Skin of body (tissue), 2 donors: Measurements from ENCODE around the gene GRAMD2B. TPM values are rescaled to one million over a fixed set of nuclear protein-coding genes. Genes with fewer than 3 reads are reported as not detected.
A peak's percentile ranks its signal among the peaks of the same experiment; 100 is the strongest.

Experiments
- DNase-seq: peaks from one replicate; lab custom pipeline; 2025; lab: John Stamatoyannopoulos, UW
- total RNA-seq: library from RNA; depleted of rRNA; stranded (reverse); fragments of >200 nt; gene quantifications from one replicate; pipeline ENCODE4 v1.2.3, GENCODE V29; 2014

The GRAMD2B gene
- total RNA-seq, 1 donor from 2014 or later = 26.2 TPM

DNA sequence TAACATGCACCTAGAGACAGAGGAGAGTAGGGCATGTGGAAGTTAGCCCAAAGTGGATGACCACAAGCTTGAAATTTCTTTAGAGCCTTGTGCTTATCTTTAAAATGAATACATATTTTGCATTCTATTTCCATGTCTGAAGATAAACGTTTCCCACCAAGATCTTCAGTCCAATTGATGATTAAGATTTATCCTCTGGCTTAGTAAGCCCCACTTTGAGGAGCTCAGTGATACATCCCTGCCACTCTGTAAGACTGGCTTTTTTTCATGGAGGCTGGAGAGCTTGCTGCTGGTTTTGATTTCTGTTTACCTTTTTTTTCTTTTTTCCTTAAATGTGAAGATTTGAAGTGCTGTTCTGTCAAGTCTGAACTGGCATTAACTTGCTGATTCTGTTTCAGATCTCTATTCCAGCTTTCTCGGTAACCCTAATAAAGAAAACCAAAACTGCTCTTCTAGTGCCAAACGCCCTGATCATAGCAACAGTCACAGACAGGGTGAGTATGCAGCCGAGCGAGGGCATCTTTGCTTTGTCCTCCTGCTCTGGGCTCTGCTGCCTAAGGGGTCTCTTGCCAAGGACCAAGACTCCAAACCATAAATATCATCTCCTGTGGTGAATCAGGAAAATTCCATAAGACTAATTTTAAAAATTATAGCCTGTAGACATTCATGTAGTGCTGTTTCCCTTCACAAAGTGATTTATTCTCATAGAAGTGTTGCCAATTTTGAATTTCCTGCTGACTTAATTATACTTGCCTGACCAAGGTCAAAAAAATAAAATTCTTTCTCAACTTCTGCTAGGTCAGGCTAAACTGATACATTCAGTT lies 54.3 kb downstream of the GRAMD2B start:
- no peak for DNase-seq

- DNase-seq = no peak
Measured at GRCh38 chr5:126479810-126480209, 56.6 kb downstream of the GRAMD2B start.

DNA sequence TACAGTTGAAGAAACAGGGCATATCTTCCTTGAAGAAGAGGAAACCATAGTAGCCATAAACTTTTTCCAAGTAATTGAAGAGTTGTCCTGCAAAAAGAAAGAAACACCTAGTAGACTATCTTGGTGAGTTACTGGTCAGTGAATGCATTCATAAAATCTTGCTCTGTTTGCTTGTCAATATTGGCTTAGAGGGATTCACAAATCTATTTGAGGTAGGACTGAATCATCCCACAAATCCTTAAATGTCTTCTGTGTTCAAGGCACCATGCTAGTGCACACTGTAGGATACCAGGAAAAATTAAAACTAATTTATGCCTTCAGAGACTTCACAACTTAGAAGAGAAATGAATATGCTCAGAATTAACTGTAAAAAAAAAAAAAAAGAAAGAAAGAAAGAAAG lies 57.6 kb downstream of the GRAMD2B start:
- no peak for DNase-seq

- no peak for DNase-seq
Measured at GRCh38 chr5:126481243-126481642, 58.0 kb downstream of the GRAMD2B start.

GRCh38 chr5:126482591-126482990 lies 59.4 kb downstream of the GRAMD2B start:
- no peak for DNase-seq

GRCh38 chr5:126483156-126483555 lies 59.9 kb downstream of the GRAMD2B start:
- DNase-seq = no peak

DNA sequence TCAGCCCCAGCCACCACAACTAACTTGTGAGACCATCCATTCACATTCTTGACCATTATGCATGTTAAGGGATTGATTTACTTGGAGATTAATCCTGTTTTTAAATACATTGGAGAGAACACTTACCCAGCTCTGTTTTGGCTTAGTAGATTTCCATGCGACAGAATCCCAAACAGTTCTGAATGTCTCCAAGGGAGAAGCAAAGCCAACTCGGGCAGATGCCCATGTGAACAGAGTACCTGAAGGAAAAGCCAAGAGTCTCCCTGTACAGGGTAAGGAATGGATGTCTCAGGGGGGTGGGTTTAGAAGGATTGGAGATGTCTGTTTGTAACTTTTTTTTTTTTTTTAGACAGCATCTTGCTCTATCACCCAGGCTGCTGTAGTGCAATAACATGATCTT lies 61.0 kb downstream of the GRAMD2B start:
- no peak for DNase-seq

DNA sequence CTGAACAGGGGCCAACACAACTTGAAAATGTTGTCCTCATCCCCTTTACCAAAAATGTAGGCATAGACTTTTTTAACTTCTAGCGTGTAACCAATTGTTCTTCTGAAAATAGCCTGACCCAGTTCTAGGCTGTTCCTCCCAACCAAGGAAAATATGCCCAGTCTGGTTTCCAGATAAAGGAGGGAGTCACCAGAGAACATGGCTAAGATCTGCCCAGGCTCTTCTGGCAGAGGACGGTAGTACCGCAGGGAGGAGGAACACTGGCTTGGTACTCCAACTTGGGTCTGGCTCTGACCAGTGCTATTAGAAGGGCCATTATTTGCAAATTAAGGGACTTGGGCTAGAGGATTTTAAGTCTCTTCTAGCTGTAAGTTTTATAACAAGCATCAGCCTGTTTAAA lies 63.1 kb downstream of the GRAMD2B start:
- DNase-seq = no peak

GRCh38 chr5:126487596-126487995 lies 64.4 kb downstream of the GRAMD2B start:
- DNase-seq = no peak

DNA sequence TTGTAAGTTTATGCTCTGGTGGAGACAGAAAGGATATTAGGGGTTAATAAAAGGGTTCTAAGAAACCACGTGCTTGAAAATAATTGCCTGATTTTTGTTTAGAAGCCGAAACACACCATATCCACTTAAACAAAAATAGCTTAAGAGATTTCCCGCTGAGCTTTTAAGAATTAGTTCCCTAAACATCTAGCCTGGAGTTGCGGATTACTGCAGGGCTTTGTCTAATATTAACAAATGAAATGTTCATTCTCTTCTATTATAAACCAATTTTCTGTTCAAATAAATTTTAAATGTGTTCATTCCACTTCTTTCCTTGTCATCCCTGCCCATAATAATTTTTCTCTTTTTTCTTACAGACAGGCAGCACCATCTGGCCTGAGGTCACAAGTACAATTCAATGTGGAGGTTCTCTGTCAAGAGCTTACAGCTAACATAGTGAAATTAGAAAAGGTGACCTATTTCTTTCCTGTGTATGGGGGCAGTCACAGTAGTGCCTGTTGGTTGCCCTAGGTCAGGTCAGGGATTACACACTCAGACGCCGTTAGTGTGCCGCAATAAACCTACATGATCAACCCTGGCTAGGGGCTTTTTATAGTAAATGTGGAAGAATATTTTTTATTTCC lies 65.3 kb downstream of the GRAMD2B start:
- DNase-seq = no peak

DNA sequence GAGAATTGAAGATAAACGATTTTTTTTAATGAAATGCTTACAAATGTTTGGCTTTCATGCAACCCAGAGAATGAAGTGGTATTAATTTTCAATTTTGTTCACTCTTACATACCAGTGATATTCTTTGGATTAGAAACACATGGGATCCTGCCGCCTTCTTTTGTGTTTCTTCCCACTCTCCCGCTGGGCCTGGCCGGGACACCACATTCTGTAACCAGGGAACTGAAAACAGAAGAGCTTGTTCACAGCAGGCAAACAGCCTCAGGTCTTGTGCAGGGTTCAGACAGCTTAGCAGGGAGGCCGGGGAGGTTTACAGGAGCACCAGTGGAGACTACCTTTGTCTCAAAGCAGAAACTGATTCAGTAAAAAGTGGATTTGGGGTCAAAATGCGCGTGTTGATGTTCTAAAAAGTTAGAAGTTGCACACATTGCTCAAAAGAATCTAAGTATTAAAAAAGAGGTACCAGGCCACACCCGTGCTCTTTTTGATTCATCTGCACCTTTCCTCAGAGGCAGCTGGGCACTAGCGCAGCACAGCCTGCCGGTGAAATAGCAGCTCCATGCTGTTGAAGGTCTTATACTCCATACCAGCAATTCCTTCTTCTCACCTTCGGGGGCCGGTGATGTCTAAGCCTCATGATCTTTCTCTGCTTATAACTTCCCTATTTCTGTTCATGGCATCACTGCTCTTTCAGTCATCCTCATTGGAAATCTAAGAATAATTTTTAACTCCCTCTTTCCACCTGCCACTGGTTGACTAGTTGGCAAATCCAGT lies 67.1 kb downstream of the GRAMD2B start:
- DNase-seq = peak; percentile 65

DNA sequence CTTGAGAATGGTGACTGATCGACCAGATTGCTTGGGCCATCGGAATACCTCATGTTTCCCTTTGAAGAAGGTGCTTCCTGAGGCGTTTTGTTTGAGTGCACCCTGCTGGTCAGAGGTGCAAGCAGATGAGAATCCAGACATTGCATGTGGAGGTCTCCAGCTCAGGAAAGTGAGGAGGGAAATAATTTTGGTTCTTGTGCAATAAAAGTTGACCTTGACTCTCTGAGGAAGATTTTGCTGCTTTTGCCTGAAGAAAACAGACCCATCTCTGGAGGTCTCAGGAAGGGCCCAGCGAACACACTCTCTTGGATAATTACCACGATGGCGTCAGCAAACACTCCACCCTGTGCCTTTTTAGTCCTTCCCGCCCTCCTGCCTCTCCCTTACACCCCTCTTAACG lies 69.7 kb downstream of the GRAMD2B start:
- DNase-seq = no peak

- no peak for DNase-seq
Measured at GRCh38 chr5:126494393-126494792, 71.2 kb downstream of the GRAMD2B start.

DNA sequence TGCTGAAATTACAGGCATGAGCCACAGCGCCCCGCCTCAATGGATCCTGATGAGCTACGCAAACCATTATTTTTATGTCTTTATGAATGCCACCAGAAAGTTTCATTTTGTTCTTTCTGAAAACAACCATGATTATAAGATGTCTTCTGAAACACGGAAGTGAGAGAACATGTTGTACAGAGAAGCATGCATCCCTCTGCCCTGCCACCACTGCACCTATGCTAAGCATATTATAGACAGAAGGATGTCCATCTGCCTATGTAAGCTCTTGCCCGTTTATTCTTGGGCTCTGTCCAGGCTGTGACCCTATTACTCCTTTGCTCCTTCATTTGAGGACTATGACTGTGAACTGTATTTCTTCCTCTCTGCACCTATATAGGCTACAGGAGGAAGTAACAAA lies 74.3 kb downstream of the GRAMD2B start:
- no peak for DNase-seq

DNA sequence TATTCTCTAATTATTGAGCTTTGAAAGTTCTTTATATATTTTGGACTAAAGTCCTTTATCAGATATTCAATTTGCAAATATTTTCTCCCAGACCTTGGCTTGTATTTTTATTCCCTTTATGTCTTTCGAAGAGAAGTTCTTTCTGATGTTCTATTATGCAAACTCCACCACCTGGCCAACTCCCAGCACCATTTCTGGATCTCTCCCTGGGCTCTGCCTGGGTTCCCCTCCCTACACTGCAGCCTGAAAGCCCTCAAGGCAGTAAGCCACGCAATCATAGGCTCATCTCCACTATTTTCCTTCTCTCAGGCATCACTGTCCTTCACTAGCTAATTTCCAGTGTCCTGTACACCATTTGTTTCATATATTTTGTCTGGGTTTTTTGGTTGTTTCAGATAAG lies 76.1 kb downstream of the GRAMD2B start:
- no peak for DNase-seq

- no peak for DNase-seq
Measured at GRCh38 chr5:126499853-126500342, 76.7 kb downstream of the GRAMD2B start.

GRCh38 chr5:126501448-126501847 lies 78.2 kb downstream of the GRAMD2B start:
- no peak for DNase-seq

- peak; percentile 65 for DNase-seq
Measured at GRCh38 chr5:126503602-126504104, 80.4 kb downstream of the GRAMD2B start.

- DNase-seq = no peak
Measured at GRCh38 chr5:126506079-126506478, 82.9 kb downstream of the GRAMD2B start.

DNA sequence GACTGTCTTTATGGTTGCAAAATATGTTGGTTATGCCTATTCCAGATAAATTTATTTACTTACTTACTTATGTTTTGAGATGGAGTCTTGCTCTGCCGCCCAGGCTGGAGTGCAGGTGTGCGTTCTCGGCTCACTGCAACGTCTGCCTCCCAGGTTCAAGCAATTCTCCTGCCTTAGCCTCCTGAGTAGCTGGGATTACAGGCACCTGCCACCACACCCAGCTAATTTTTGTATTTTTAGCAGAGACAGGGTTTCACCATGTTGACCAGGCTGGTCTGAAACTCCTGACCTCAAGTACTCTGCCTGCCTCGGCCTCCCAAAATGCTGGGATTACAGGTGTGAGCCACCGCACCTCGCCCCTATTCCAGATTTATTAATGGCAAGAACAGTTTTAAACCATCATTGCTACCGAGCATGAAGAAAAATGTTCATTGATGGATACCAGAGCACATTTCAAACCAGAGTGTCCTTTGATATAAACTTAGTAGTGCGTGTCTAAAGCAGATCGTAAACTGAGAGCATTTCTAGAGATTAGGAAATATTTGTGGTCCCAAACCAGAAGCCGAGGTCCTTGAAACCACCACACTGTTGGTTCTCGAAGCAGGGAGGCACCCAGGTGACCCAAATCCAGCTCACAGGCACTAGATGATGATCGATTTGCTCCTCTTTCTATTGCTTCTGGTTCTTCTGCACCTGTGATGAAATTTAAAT lies 85.2 kb downstream of the GRAMD2B start:
- DNase-seq = no peak

GRCh38 chr5:126508962-126509279 lies 85.7 kb downstream of the GRAMD2B start:
- no peak for DNase-seq
